Glomerular visceral epithelial cell (primary cell): ENCODE measurements around the gene YJU2.
"Not testable (repeated sequence)": the region's sequence is repeated elsewhere in the genome, so short reads cannot be mapped to it uniquely, and the experiment has no call there.

ENCODE experiments used
- DNase-seq: peaks from one replicate; pipeline ENCODE4 v3.0.0-alpha.2; 2016; ENCODE audit errors: extremely low spot score

Gene YJU2

GRCh38 chr19:4246767-4247593 is at the start of gene YJU2:
TSS of gene YJU2 (plus strand) at chr19:4247080. CDS start at chr19:4247147, 67 bp downstream.
- DNase-seq, result peak; percentile 100

- DNase-seq, result no peak
Measured at GRCh38 chr19:4197228-4197624, 49.7 kb upstream of the YJU2 start.

GRCh38 chr19:4197625-4198466 is 49.0 kb upstream of the YJU2 start:
- DNase-seq, result no peak

GRCh38 chr19:4198467-4199126 is 48.3 kb upstream of the YJU2 start:
- no peak for DNase-seq

- no peak for DNase-seq
Measured at GRCh38 chr19:4199699-4200293, 47.1 kb upstream of the YJU2 start.

GRCh38 chr19:4200940-4201542 is 45.8 kb upstream of the YJU2 start:
- DNase-seq, result no peak

GRCh38 chr19:4201798-4202197 is 45.1 kb upstream of the YJU2 start:
- DNase-seq, result no peak

- DNase-seq, result no peak
Measured at GRCh38 chr19:4206818-4207484, 39.9 kb upstream of the YJU2 start.

GRCh38 chr19:4208385-4209094 is 38.3 kb upstream of the YJU2 start:
- peak; percentile 47 for DNase-seq

- no peak for DNase-seq
Measured at GRCh38 chr19:4210166-4210731, 36.6 kb upstream of the YJU2 start.

GRCh38 chr19:4213116-4213515 is 33.8 kb upstream of the YJU2 start:
- DNase-seq, result no peak

GRCh38 chr19:4215807-4216206 is 31.1 kb upstream of the YJU2 start:
- no peak for DNase-seq

GRCh38 chr19:4216846-4217245 is 30.0 kb upstream of the YJU2 start:
- DNase-seq, result no peak

- DNase-seq, result no peak
Measured at GRCh38 chr19:4217429-4218264, 29.2 kb upstream of the YJU2 start.

- DNase-seq, result not testable (repeated sequence)
Measured at GRCh38 chr19:4218523-4218922, 28.4 kb upstream of the YJU2 start.

- DNase-seq, result no peak
Measured at GRCh38 chr19:4220188-4220587, 26.7 kb upstream of the YJU2 start.

- DNase-seq, result no peak
Measured at GRCh38 chr19:4224470-4224869, 22.4 kb upstream of the YJU2 start.

- no peak for DNase-seq
Measured at GRCh38 chr19:4225885-4226284, 21.0 kb upstream of the YJU2 start.

- no peak for DNase-seq
Measured at GRCh38 chr19:4227771-4228170, 19.1 kb upstream of the YJU2 start.
